HL-60 (cell line): ENCODE measurements around the gene FUT8.

Experiments used
- DNase-seq, 2 experiments: peaks; one replicate each; pipeline ENCODE4 v3.0.0-alpha.2; 2010 to 2020; ENCODE audit warnings: low read depth in 1 of 2, low spot score in 1 of 2
- H3K27ac ChIP-seq: fragments of 250-450 bp; sonication (Bioruptor Pico); replicated peaks from 2 replicates; pipeline ENCODE4 v1.5.1; 2020; ENCODE audit warnings: mild to moderate bottlenecking, moderate library complexity
- H3K27me3 ChIP-seq: fragments of 250-450 bp; sonication (Bioruptor Pico); 2 replicates; pipeline ENCODE4 v1.5.1; 2021; ENCODE audit warnings: mild to moderate bottlenecking, moderate library complexity; ENCODE audit not compliant: insufficient read depth, poor library complexity, severe bottlenecking
- H3K4me3 ChIP-seq: replicated peaks from 2 replicates; pipeline ENCODE4 v1.5.1; 2011; ENCODE audit warnings: mild to moderate bottlenecking, control low read depth, low read length; ENCODE audit not compliant: insufficient read depth
- GABPA ChIP-seq: IDR thresholded peaks from 2 replicates; pipeline ENCODE4 v1.6.1; 2012; ENCODE audit warnings: low read depth
- POLR2AphosphoS5 ChIP-seq: IDR thresholded peaks from 2 replicates; pipeline ENCODE4 v1.6.1; 2012; ENCODE audit warnings: low read depth
- SPI1 ChIP-seq: IDR thresholded peaks from 2 replicates; pipeline ENCODE4 v1.6.1; 2012; ENCODE audit warnings: low read depth, mild to moderate bottlenecking, borderline replicate concordance
- TF ChIP-seq, protein P1 (sequence below): IDR thresholded peaks from one replicate; pipeline ENCODE4 v1.5.1; 2011; ENCODE audit warnings: low read length, control low read depth, inconsistent platforms; ENCODE audit not compliant: insufficient read depth
- TF ChIP-seq, protein P2 (sequence below): IDR thresholded peaks from 2 replicates; pipeline ENCODE4 v1.6.1; 2012; ENCODE audit warnings: low read depth; ENCODE audit not compliant: insufficient replicate concordance

Gene FUT8

DNA sequence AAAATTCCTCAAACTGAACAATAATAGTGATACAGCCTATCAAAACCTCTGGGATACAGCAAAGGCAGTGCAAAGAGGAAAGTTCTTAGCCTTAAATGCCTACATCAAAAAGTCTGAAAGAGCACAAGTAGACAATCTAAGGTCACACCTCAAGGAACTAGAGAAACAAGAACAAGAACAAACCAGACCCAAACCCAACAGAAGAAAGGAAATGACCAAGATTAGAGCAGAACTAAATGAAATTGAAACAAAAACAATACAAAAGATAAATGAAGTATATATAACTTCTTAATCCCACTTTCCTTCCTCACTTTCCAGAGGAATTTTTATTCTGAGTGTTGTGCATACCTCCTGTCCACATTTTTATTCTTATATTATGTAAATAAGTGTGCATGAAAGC lies 192.0 kb downstream of the FUT8 start:
- no peak for DNase-seq
- TF ChIP-seq, protein P1, sequence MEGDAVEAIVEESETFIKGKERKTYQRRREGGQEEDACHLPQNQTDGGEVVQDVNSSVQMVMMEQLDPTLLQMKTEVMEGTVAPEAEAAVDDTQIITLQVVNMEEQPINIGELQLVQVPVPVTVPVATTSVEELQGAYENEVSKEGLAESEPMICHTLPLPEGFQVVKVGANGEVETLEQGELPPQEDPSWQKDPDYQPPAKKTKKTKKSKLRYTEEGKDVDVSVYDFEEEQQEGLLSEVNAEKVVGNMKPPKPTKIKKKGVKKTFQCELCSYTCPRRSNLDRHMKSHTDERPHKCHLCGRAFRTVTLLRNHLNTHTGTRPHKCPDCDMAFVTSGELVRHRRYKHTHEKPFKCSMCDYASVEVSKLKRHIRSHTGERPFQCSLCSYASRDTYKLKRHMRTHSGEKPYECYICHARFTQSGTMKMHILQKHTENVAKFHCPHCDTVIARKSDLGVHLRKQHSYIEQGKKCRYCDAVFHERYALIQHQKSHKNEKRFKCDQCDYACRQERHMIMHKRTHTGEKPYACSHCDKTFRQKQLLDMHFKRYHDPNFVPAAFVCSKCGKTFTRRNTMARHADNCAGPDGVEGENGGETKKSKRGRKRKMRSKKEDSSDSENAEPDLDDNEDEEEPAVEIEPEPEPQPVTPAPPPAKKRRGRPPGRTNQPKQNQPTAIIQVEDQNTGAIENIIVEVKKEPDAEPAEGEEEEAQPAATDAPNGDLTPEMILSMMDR: no peak
- TF ChIP-seq SPI1 (no peak), GABPA (no peak), POLR2AphosphoS5 (no peak)
- TF ChIP-seq, protein P2, sequence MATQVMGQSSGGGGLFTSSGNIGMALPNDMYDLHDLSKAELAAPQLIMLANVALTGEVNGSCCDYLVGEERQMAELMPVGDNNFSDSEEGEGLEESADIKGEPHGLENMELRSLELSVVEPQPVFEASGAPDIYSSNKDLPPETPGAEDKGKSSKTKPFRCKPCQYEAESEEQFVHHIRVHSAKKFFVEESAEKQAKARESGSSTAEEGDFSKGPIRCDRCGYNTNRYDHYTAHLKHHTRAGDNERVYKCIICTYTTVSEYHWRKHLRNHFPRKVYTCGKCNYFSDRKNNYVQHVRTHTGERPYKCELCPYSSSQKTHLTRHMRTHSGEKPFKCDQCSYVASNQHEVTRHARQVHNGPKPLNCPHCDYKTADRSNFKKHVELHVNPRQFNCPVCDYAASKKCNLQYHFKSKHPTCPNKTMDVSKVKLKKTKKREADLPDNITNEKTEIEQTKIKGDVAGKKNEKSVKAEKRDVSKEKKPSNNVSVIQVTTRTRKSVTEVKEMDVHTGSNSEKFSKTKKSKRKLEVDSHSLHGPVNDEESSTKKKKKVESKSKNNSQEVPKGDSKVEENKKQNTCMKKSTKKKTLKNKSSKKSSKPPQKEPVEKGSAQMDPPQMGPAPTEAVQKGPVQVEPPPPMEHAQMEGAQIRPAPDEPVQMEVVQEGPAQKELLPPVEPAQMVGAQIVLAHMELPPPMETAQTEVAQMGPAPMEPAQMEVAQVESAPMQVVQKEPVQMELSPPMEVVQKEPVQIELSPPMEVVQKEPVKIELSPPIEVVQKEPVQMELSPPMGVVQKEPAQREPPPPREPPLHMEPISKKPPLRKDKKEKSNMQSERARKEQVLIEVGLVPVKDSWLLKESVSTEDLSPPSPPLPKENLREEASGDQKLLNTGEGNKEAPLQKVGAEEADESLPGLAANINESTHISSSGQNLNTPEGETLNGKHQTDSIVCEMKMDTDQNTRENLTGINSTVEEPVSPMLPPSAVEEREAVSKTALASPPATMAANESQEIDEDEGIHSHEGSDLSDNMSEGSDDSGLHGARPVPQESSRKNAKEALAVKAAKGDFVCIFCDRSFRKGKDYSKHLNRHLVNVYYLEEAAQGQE: no peak
- Histone ChIP-seq H3K27me3 (no peaks in the 10 kb centered on the region), H3K4me3 (no peak overlapping the region), H3K27ac (no peak overlapping the region)

DNA sequence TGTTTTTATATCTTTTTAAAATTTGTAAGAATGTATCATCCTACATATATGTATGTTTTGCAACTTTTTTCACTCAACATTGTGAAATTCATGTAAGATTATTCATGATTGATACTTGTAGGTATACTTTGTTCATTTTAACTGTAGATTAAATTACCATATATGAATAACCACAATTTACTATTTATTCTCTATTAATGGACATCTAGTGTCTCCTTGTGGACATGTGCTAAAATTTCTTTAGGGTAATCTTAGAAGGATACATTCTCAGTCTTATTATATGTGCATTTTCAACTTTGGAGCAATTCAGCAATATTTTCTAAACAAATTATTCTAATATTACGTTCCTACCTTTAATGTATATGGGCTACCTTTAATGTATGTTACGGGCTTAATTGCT lies 192.4 kb downstream of the FUT8 start:
- no peak overlapping the region for H3K27ac ChIP-seq
- no peak for DNase-seq
- TF ChIP-seq, protein P2: no peak
- TF ChIP-seq SPI1 (no peak), POLR2AphosphoS5 (no peak), GABPA (no peak)
- TF ChIP-seq, protein P1: no peak
- no peaks in the 10 kb centered on the region for H3K27me3 ChIP-seq
- H3K4me3 ChIP-seq: no peak overlapping the region

DNA sequence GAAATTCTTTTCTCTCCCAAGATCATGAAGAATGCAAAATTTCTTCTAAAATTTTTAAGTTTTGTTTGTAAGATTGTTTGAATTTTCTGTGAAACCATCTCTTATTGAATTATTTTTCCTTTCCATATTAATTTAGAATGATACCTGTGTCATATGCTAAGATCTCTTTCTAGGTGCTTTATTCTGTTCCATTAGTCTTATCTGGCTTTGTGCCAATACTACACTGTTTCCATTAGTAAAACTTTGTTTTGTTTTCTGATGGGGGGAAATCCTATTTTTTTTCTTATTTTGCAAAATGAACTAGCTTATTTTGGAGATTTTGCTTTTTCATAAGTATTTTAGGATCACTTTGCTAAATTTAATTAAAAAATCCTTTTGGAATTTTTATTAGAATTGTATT lies 193.9 kb downstream of the FUT8 start:
- no peak overlapping the region for H3K4me3 ChIP-seq
- TF ChIP-seq, protein P2: no peak
- no peak for TF ChIP-seq POLR2AphosphoS5
- no peak for TF ChIP-seq SPI1
- TF ChIP-seq, protein P1: no peak
- TF ChIP-seq GABPA: no peak
- H3K27ac ChIP-seq: no peak overlapping the region
- no peaks in the 10 kb centered on the region for H3K27me3 ChIP-seq
- DNase-seq: no peak
